Uterus (tissue), 4 donors: ENCODE data around the gene ENDOD1. TPM values are rescaled to one million over a fixed set of nuclear protein-coding genes. Genes with fewer than 3 reads are reported as not detected.
A peak's percentile ranks its signal among the peaks of the same experiment; 100 is the strongest.

Experiments used
- DNase-seq, 2 donors: peaks; one replicate each; pipeline ENCODE4 v3.0.0-alpha.2; 2019 to 2020
- H3K27ac ChIP-seq, 2 donors: fragments of 200-600 bp; sonication (generic); 1 replicate in 1 of 2; 2 replicates in 1 of 2; pipeline ENCODE4 v1.5.1; 2016 to 2018
- H3K27me3 ChIP-seq, 2 donors: fragments of 200-600 bp; sonication (generic); one replicate each; pipeline ENCODE4 v1.5.1; 2018 to 2019; ENCODE audit warnings: control low read depth in 1 of 2
- H3K36me3 ChIP-seq, 2 donors: fragments of 200-600 bp; sonication (generic); one replicate each; pipeline ENCODE4 v1.5.1; 2019; ENCODE audit warnings: control low read depth in 1 of 2
- H3K4me1 ChIP-seq, 2 donors: fragments of 200-600 bp; sonication (generic); one replicate each; pipeline ENCODE4 v1.5.1; 2018 to 2019; ENCODE audit warnings: control low read depth in 1 of 2
- H3K4me3 ChIP-seq, 2 donors: fragments of 200-600 bp; sonication (generic); 1 replicate in 1 of 2; 2 replicates in 1 of 2; pipeline ENCODE4 v1.5.1; 2018 to 2019; ENCODE audit warnings: mild to moderate bottlenecking in 1 of 2
- H3K9me3 ChIP-seq, 2 donors: fragments of 200-600 bp; sonication (generic); one replicate each; pipeline ENCODE4 v1.5.1; 2019; ENCODE audit warnings: control low read depth in 1 of 2
- POLR2A ChIP-seq, 2 donors: fragments of 450-650 bp; IDR thresholded peaks; one replicate each; pipeline ENCODE4 v1.6.1; 2016; ENCODE audit warnings: antibody characterized with exemption in 2 of 2, mild to moderate bottlenecking in 1 of 2, moderate library complexity in 1 of 2
- intact Hi-C: fragments of 100-400 bp; cut with DNase I; formaldehyde crosslinking; loops from one replicate; pipeline ENCODE4 v1.15.1; 2023; ENCODE audit warnings: low total_unique reads
- total RNA-seq, 4 donors: library from RNA; depleted of rRNA in 3 of 4; stranded (reverse); fragments of >200 nt in 3 of 4; gene quantifications; one replicate each; pipeline versions ENCODE4 v1.1.0 to v1.2.4, GENCODE V29; 2014 to 2023
- TF ChIP-seq, protein P1 (sequence below), 4 experiments: fragments of 200-600 bp in 2 of 4; fragments of 450-650 bp in 2 of 4; sonication (generic) in 2 of 4; IDR thresholded peaks; one replicate each; pipeline ENCODE4 v1.5.1; 2016 to 2019; ENCODE audit warnings: antibody characterized with exemption in 4 of 4, mild to moderate bottlenecking in 2 of 4, moderate library complexity in 1 of 4
- donor health status: DM: yes; HTN: yes; CAD: no.

ENDOD1 gene
- total RNA-seq, 4 donors from 2014 or later: 35.0 to 82.9 (median 60.0) TPM

DNA sequence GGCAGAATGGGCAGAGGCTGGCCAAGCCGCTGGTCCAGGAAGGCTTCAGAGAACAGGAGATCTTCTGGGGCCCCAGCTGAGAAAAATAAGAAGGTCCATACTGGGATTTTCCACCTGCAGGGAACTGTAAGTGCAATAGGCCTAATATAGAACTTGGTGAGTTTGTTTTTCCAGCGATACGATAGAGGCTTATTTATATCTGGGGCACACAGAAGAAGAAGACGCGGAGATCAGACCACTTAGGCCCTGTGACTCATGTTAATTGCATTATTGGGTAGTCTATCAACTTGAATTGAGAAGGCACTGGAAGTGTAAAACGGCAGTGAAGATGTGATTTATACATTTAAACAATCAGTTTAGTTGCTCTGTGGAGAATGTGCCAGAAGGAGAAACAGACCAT, 30.6 kb upstream of the ENDOD1 start:
- H3K27me3 ChIP-seq: no peaks in the 10 kb centered on the region
- H3K36me3 ChIP-seq: no peaks in the 10 kb centered on the region
- DNase-seq: no peak
- no peak overlapping the region for H3K27ac ChIP-seq
- H3K4me3 ChIP-seq: no peak overlapping the region
- no peaks in the 10 kb centered on the region for H3K4me1 ChIP-seq
- TF ChIP-seq, protein P1, sequence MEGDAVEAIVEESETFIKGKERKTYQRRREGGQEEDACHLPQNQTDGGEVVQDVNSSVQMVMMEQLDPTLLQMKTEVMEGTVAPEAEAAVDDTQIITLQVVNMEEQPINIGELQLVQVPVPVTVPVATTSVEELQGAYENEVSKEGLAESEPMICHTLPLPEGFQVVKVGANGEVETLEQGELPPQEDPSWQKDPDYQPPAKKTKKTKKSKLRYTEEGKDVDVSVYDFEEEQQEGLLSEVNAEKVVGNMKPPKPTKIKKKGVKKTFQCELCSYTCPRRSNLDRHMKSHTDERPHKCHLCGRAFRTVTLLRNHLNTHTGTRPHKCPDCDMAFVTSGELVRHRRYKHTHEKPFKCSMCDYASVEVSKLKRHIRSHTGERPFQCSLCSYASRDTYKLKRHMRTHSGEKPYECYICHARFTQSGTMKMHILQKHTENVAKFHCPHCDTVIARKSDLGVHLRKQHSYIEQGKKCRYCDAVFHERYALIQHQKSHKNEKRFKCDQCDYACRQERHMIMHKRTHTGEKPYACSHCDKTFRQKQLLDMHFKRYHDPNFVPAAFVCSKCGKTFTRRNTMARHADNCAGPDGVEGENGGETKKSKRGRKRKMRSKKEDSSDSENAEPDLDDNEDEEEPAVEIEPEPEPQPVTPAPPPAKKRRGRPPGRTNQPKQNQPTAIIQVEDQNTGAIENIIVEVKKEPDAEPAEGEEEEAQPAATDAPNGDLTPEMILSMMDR (IDR thresholded peaks at IDR 0.05): no peak
- no peak for TF ChIP-seq POLR2A (IDR thresholded peaks at IDR 0.05)
- H3K9me3 ChIP-seq: no peaks in the 10 kb centered on the region
- intact Hi-C loops: no loop called here

GRCh38 chr11:95065336-95065735, 24.3 kb upstream of the ENDOD1 start:
- no peak for DNase-seq
- Histone ChIP-seq H3K27me3 (no peaks in the 10 kb centered on the region), H3K9me3 (no peaks in the 10 kb centered on the region), H3K27ac (no peak overlapping the region), H3K4me1 (peaks cover 0 to 12% of the 10 kb centered on the region in 2 donors), H3K36me3 (no peaks in the 10 kb centered on the region), H3K4me3 (no peak overlapping the region)
- intact Hi-C loops: loop anchor here (5.0 kb wide), 1 partner anchor 87 kb away; no protein-coding TSS in a partner anchor
- TF ChIP-seq, protein P1 (IDR thresholded peaks at IDR 0.05): no peak
- no peak for TF ChIP-seq POLR2A (IDR thresholded peaks at IDR 0.05)

DNA sequence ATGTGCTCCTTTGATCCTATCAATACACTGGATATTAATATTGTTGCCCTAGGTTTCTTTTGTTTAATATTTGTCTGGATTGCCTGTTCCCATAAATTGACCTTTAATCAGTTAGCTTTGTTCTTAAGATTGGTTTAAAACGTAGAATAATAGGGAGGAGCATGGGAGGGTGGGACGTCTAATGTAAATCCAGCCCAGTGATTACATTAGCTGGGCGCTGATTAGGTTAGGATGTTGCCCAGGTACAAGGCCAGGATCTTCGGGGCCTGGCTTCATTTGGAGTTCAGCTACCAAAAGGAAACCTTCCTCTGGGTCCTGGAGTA, 23.0 kb upstream of the ENDOD1 start, which contains the start of gene SRSF8:
SRSF8 (plus strand) TSS at position 204 of the 323 bp plus-strand sequence. CDS start 308 bp downstream, outside the sequence.
- peak within 1 kb of the TSS; percentile 84 for H3K4me3 ChIP-seq
- no peak for DNase-seq
- H3K27ac ChIP-seq: peak within 1 kb of the TSS; percentile 98 to 99
- peaks cover 0 to 12% of the 10 kb centered on the region in 2 donors for H3K4me1 ChIP-seq
- intact Hi-C loops: loop anchor here (5.0 kb wide), 1 partner anchor 86 kb away; no protein-coding TSS in a partner anchor
- H3K9me3 ChIP-seq: no peaks in the 10 kb centered on the region
- TF ChIP-seq, protein P1 (IDR thresholded peaks at IDR 0.05): no peak
- TF ChIP-seq POLR2A (IDR thresholded peaks at IDR 0.05): no peak
- H3K27me3 ChIP-seq: no peaks in the 10 kb centered on the region
- no peaks in the 10 kb centered on the region for H3K36me3 ChIP-seq

DNA sequence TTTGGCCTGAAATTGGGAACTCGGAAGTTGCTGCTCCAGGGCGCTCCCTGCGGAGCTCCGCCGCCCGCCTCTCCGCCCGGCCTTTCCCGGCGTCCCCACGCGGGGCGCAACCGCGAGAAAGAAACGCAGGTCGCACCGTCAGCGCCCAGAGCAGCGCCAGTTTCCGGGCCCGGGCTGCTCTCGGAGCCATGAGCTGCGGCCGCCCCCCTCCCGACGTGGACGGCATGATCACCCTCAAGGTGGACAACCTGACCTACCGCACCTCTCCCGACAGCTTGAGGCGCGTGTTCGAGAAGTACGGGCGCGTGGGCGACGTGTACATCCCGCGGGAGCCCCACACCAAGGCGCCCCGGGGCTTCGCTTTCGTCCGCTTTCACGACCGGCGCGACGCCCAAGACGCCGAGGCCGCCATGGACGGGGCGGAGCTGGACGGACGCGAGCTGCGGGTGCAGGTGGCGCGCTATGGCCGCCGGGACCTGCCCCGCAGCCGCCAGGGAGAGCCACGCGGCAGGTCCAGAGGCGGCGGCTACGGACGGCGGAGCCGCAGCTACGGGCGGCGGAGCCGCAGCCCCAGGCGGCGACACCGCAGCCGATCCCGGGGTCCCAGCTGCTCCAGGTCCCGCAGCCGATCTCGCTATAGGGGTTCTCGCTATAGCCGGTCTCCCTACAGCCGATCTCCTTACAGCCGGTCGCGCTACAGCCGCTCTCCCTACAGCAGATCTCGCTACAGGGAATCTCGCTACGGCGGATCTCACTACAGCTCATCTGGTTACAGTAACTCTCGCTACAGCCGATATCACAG, 22.4 kb upstream of the ENDOD1 start:
- Histone ChIP-seq H3K27ac (peak overlapping the region; percentile 98 to 99), H3K9me3 (no peaks in the 10 kb centered on the region), H3K4me3 (peak overlapping the region; percentile 84), H3K36me3 (no peaks in the 10 kb centered on the region), H3K4me1 (peaks cover 0 to 12% of the 10 kb centered on the region in 2 donors), H3K27me3 (no peaks in the 10 kb centered on the region)
- peak; percentile 86 to 90 for DNase-seq
- TF ChIP-seq, protein P1 (IDR thresholded peaks at IDR 0.05): peak in 3 of 4 experiments; percentile 51 to 83 (median 83)
- TF ChIP-seq POLR2A (IDR thresholded peaks at IDR 0.05): peak; percentile 23 to 73
- intact Hi-C loops: loop anchor here (5.0 kb wide), 1 partner anchor 85 kb away; no protein-coding TSS in a partner anchor

- intact Hi-C loops: loop anchor here (5.0 kb wide), 1 partner anchor 84 kb away; no protein-coding TSS in a partner anchor
- no peaks in the 10 kb centered on the region for H3K9me3 ChIP-seq
- H3K4me3 ChIP-seq: peak overlapping the region; percentile 84
- H3K27me3 ChIP-seq: no peaks in the 10 kb centered on the region
- no peaks in the 10 kb centered on the region for H3K36me3 ChIP-seq
- peaks cover 0 to 12% of the 10 kb centered on the region in 2 donors for H3K4me1 ChIP-seq
- DNase-seq: peak in 1 of 2 donors; percentile 39
- H3K27ac ChIP-seq: peak overlapping the region; percentile 98 to 99
- TF ChIP-seq, protein P1 (IDR thresholded peaks at IDR 0.05): no peak
- no peak for TF ChIP-seq POLR2A (IDR thresholded peaks at IDR 0.05)
Measured at GRCh38 chr11:95067841-95068219, 21.8 kb upstream of the ENDOD1 start.
